ENCODE data around the gene PTBP3. TPM values are rescaled to one million over a fixed set of nuclear protein-coding genes. Genes with fewer than 3 reads are reported as not detected.

The PTBP3 gene
- total RNA-seq, 1 experiment from 2014 or later = 23.2 TPM

- peak within 1 kb of the TSS; percentile 90 for H3K27ac ChIP-seq (ENCODE audit: low read length)
- 0 out of 2 replicates have a peak, but pooled peaks cover 4% of the 10 kb centered on the region for H3K79me2 ChIP-seq (ENCODE audit: low read length)
- H3K4me2 ChIP-seq (ENCODE audit: low read length) = peak within 1 kb of the TSS; percentile 86
- DNase-seq (no peak), ATAC-seq (peak; percentile 62)
- H3F3A ChIP-seq (ENCODE audit: low read length, unreplicated experiment) = no peaks in the 10 kb centered on the region
- peak within 1 kb of the TSS; percentile 57 for H3K4me3 ChIP-seq (ENCODE audit: low read length)
- ChIA-PET POLR2A (ENCODE audit: unreplicated experiment) (interaction anchor here (0.7 kb wide), 1 partner anchor 46 kb away, joined by 4 read pairs; no protein-coding TSS in a partner anchor), CTCF (interaction anchor here (0.6 kb wide), 1 partner anchor 158 kb away, joined by 5 read pairs; the partner anchor contains the start of gene PTBP3)
- no peaks in the 10 kb centered on the region for H3K9me3 ChIP-seq (ENCODE audit: low read length)
- intact Hi-C loops (cut with micrococcal nuclease) = no loop called here
- peak within 1 kb of the TSS; percentile 82 for H3K9ac ChIP-seq (ENCODE audit: low read length)
- no peaks in the 10 kb centered on the region for H3K9me2 ChIP-seq (replicated peaks; ENCODE audit: low read length)
- H3K4me1 ChIP-seq (ENCODE audit: insufficient read depth, low read length) = peaks cover 16% of the 10 kb centered on the region
- no peaks in the 10 kb centered on the region for H3K36me3 ChIP-seq (ENCODE audit: low read depth, low read length)
- H2AFZ ChIP-seq (ENCODE audit: low read length) = peak within 1 kb of the TSS; percentile 91
- BruUV-seq (replicated peaks) = no TSS peak
- TF ChIP-seq EZH2phosphoT487 (IDR thresholded peaks at IDR 0.05; ENCODE audit: borderline replicate concordance, low read length) (no peak), CTCF (conservative IDR thresholded peaks at IDR 0.05; ENCODE audit: low read depth, low read length) (no peak), EZH2 (IDR thresholded peaks at IDR 0.05; ENCODE audit: low read length, unreplicated experiment) (no peak)
- H4K20me1 ChIP-seq (ENCODE audit: low read length) = no peaks in the 10 kb centered on the region
- no peaks in the 10 kb centered on the region for H3K27me3 ChIP-seq (ENCODE audit: low read length)
These were observed 158.2 kb downstream of the PTBP3 start, which contains the start of gene SUSD1 for GRCh38 chr9:112174965-112175795. TSS of gene SUSD1 (minus strand) at chr9:112175297. CDS start at chr9:112175235, 62 bp downstream.

- 0 out of 2 replicates have a peak, but pooled peaks cover 4% of the 10 kb centered on the region for H3K79me2 ChIP-seq (ENCODE audit: low read length)
- no TSS peak for BruUV-seq (replicated peaks)
- H3K4me3 ChIP-seq (ENCODE audit: low read length) = peak overlapping the region; percentile 57
- peaks cover 19% of the 10 kb centered on the region for H3K4me1 ChIP-seq (ENCODE audit: insufficient read depth, low read length)
- H3K9me2 ChIP-seq (replicated peaks; ENCODE audit: low read length) = no peaks in the 10 kb centered on the region
- ChIA-PET CTCF (interaction anchor here (0.6 kb wide), 2 partner anchors 159 to 186 kb away, joined by 3 to 5 read pairs; partner anchors contain the start of gene PTBP3), POLR2A (ENCODE audit: unreplicated experiment) (interaction anchor here (0.7 kb wide), 1 partner anchor 45 kb away, joined by 4 read pairs; no protein-coding TSS in a partner anchor)
- H3F3A ChIP-seq (ENCODE audit: low read length, unreplicated experiment) = no peaks in the 10 kb centered on the region
- intact Hi-C loops (cut with micrococcal nuclease) = no loop called here
- peak overlapping the region; percentile 91 for H2AFZ ChIP-seq (ENCODE audit: low read length)
- DNase-seq (peak; percentile 73), ATAC-seq (peak; percentile 86)
- no peaks in the 10 kb centered on the region for H3K9me3 ChIP-seq (ENCODE audit: low read length)
- no peaks in the 10 kb centered on the region for H3K27me3 ChIP-seq (ENCODE audit: low read length)
- peak overlapping the region; percentile 82 for H3K9ac ChIP-seq (ENCODE audit: low read length)
- H4K20me1 ChIP-seq (ENCODE audit: low read length) = no peaks in the 10 kb centered on the region
- H3K27ac ChIP-seq (ENCODE audit: low read length) = peak overlapping the region; percentile 90
- H3K4me2 ChIP-seq (ENCODE audit: low read length) = peak overlapping the region; percentile 86
- TF ChIP-seq CTCF (conservative IDR thresholded peaks at IDR 0.05; ENCODE audit: low read depth, low read length) = no peak
- no peak for TF ChIP-seq EZH2phosphoT487 (IDR thresholded peaks at IDR 0.05; ENCODE audit: borderline replicate concordance, low read length)
- TF ChIP-seq EZH2 (IDR thresholded peaks at IDR 0.05; ENCODE audit: low read length, unreplicated experiment) = no peak
- no peaks in the 10 kb centered on the region for H3K36me3 ChIP-seq (ENCODE audit: low read depth, low read length)
These were observed 159.0 kb downstream of the PTBP3 start for GRCh38 chr9:112174222-112174964.

Data from PC-3 (cell line).